HepG2 (cell line): ENCODE results near the gene DSC2. TPM values are rescaled to one million over a fixed set of nuclear protein-coding genes. Genes with fewer than 3 reads are reported as not detected.

Source experiments
- ARID3A ChIP-seq: IDR thresholded peaks from 2 replicates; pipeline ENCODE4 v1.6.1; 2012; ENCODE audit warnings: low read depth, low read length, improper control_type of control experiment
- CEBPG ChIP-seq: IDR thresholded peaks from 2 replicates; pipeline ENCODE4 v1.6.1; 2016
- DNMT1 ChIP-seq: sonication (generic); formaldehyde crosslinking; IDR thresholded peaks from 2 replicates; pipeline ENCODE4 v1.5.1; 2020; ENCODE audit warnings: mild to moderate bottlenecking, missing genetic modification reagents
- HNF4A ChIP-seq: sonication (generic); formaldehyde crosslinking; IDR thresholded peaks from 2 replicates; pipeline ENCODE4 v1.4.0; 2020; ENCODE audit warnings: missing genetic modification reagents
- HNF4G ChIP-seq, 2 experiments: sonication (generic) in 1 of 2; formaldehyde crosslinking in 1 of 2; IDR thresholded peaks; 2 replicates each; pipeline versions ENCODE4 v1.4.0 to v1.6.1; 2011 to 2020; ENCODE audit warnings: borderline replicate concordance in 2 of 2, low read depth in 2 of 2, mild to moderate bottlenecking in 2 of 2, low read length in 1 of 2, missing genetic modification reagents in 1 of 2, moderate library complexity in 1 of 2
- MIXL1 ChIP-seq: IDR thresholded peaks from 2 replicates; pipeline ENCODE4 v1.6.1; 2016
- ZBTB49 ChIP-seq: sonication (generic); formaldehyde crosslinking; IDR thresholded peaks from 2 replicates; pipeline ENCODE4 v1.4.0; 2020; ENCODE audit warnings: missing genetic modification reagents, borderline replicate concordance
- ZNF101 ChIP-seq: sonication (generic); formaldehyde crosslinking; IDR thresholded peaks from 2 replicates; pipeline ENCODE4 v1.4.0; 2020; ENCODE audit warnings: mild to moderate bottlenecking, low read depth, missing genetic modification reagents, borderline replicate concordance
- ZNF644 ChIP-seq: IDR thresholded peaks from 2 replicates; pipeline ENCODE4 v1.6.1; 2016; ENCODE audit warnings: low read depth
- ZNF670 ChIP-seq: sonication (generic); formaldehyde crosslinking; IDR thresholded peaks from 2 replicates; pipeline ENCODE4 v1.8.0; 2022; ENCODE audit warnings: mild to moderate bottlenecking, missing genetic modification reagents, borderline replicate concordance
- polyA plus RNA-seq, 8 experiments: library from polyadenylated mRNA; depleted of rRNA in 3 of 8; stranded (reverse) in 7 of 8; unstranded in 1 of 8; fragments of >200 nt; fragmentation: Illumina TruSeq in 4 of 8; extraction: Trizol in 4 of 8; gene quantifications; 2 replicates each; pipeline versions ENCODE4 v1.2.1 to v1.2.3, GENCODE V29; 2011 to 2016; ENCODE audit warnings: low read depth in 4 of 8, missing spikeins in 1 of 8, mixed read lengths in 1 of 8; ENCODE audit not compliant: insufficient read depth in 1 of 8
- total RNA-seq, 5 experiments: library from RNA; depleted of rRNA; stranded (reverse); fragments of >200 nt; fragmentation: Illumina TruSeq; extraction: Trizol; gene quantifications; 2 replicates each; pipeline ENCODE4 v1.2.3, GENCODE V29; 2016; ENCODE audit warnings: low read depth in 1 of 5
- TF ChIP-seq, protein P1 (sequence below): sonication (generic); formaldehyde crosslinking; conservative IDR thresholded peaks from 2 replicates; pipeline ENCODE4 v1.4.0; 2020; ENCODE audit warnings: mild to moderate bottlenecking, missing genetic modification reagents, moderate library complexity

DSC2 gene
- total and polyA plus RNA-seq, 2 of the 13 experiments (the other 11 are each of a cell fraction or from before 2014, with no cell fraction given) = 7.2 to 24.9 TPM

DNA sequence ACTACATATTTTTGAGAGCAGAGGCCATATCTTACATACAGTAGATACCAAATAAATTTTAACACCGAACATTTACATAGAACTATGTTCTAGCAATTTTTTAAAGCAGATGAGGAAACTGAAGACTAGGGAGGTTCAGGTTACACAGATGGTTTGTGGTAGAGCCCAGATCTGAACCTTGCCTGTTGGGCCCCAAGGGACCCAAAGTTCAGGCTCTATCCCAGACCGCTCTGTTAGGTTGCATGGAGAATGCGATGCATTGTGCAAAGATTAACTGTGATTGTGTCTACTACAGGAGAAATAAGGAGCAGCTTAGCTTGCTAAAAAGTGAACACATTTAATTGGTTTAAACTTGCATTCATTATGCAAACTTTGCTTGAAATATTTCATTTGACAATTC lies 43.3 kb downstream of the DSC2 start (continued):
- no peak for TF ChIP-seq ZBTB49
- TF ChIP-seq ZNF670 = no peak
- TF ChIP-seq CEBPG (CRISPR knock-in tag) = peak; percentile 44; the same call in 1 of the 2 replicates
- TF ChIP-seq, protein P1, sequence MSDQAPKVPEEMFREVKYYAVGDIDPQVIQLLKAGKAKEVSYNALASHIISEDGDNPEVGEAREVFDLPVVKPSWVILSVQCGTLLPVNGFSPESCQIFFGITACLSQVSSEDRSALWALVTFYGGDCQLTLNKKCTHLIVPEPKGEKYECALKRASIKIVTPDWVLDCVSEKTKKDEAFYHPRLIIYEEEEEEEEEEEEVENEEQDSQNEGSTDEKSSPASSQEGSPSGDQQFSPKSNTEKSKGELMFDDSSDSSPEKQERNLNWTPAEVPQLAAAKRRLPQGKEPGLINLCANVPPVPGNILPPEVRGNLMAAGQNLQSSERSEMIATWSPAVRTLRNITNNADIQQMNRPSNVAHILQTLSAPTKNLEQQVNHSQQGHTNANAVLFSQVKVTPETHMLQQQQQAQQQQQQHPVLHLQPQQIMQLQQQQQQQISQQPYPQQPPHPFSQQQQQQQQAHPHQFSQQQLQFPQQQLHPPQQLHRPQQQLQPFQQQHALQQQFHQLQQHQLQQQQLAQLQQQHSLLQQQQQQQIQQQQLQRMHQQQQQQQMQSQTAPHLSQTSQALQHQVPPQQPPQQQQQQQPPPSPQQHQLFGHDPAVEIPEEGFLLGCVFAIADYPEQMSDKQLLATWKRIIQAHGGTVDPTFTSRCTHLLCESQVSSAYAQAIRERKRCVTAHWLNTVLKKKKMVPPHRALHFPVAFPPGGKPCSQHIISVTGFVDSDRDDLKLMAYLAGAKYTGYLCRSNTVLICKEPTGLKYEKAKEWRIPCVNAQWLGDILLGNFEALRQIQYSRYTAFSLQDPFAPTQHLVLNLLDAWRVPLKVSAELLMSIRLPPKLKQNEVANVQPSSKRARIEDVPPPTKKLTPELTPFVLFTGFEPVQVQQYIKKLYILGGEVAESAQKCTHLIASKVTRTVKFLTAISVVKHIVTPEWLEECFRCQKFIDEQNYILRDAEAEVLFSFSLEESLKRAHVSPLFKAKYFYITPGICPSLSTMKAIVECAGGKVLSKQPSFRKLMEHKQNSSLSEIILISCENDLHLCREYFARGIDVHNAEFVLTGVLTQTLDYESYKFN = peak; percentile 32; the same call in 1 of the 2 replicates
- TF ChIP-seq ZNF644 (CRISPR knock-in tag) = peak; percentile 33; the same call in 1 of the 2 replicates
- TF ChIP-seq DNMT1 (CRISPR knock-in tag) = no peak
- no peak for TF ChIP-seq MIXL1 (CRISPR knock-in tag)
- TF ChIP-seq HNF4A (CRISPR knock-in tag) = peak; percentile 84
- no peak for TF ChIP-seq ZNF101 (CRISPR knock-in tag)
- peak; percentile 67 for TF ChIP-seq HNF4G (IDR thresholded peaks at IDR 0.05; ENCODE audit: borderline replicate concordance, low read depth, low read length)
- TF ChIP-seq HNF4G (CRISPR knock-in tag; IDR thresholded peaks at IDR 0.05; ENCODE audit: borderline replicate concordance, low read depth) = no peak
- TF ChIP-seq ARID3A = 0 out of 2 replicates have a peak, but pooled peaks have one; percentile 19
